IPS DF 6.9 (cell line): ENCODE data around the gene MCEMP1.
"Not testable (repeated sequence)": the region's sequence is repeated elsewhere in the genome, so short reads cannot be mapped to it uniquely, and the experiment has no call there.

Source experiments
- DNase-seq: peaks from one replicate; pipeline ENCODE4 v3.0.0-alpha.2; 2013; ENCODE audit warnings: low read depth, low spot score
- H3K27ac ChIP-seq: one replicate; pipeline ENCODE4 v1.5.1; 2013; ENCODE audit warnings: low read length, control low read depth
- H3K27me3 ChIP-seq: 2 replicates; pipeline ENCODE4 v1.6.1; 2013; ENCODE audit warnings: mild to moderate bottlenecking, low read length; ENCODE audit not compliant: control insufficient read depth, insufficient read depth
- H3K36me3 ChIP-seq: 2 replicates; pipeline ENCODE4 v1.6.1; 2013; ENCODE audit warnings: low read length; ENCODE audit not compliant: control insufficient read depth, insufficient read depth
- H3K4me1 ChIP-seq: 2 replicates; pipeline ENCODE4 v1.6.1; 2013; ENCODE audit warnings: low read length; ENCODE audit not compliant: control insufficient read depth, insufficient read depth
- H3K4me3 ChIP-seq: 2 replicates; pipeline ENCODE4 v1.5.1; 2013; ENCODE audit warnings: mild to moderate bottlenecking, low read length
- H3K9me3 ChIP-seq: 2 replicates; pipeline ENCODE4 v1.6.1; 2013; ENCODE audit warnings: low read length, inconsistent platforms; ENCODE audit not compliant: control insufficient read depth, insufficient read depth
- WGBS: extraction: QIAGEN DNeasy Blood & Tissue Kit; methylation state at CpG from one replicate; pipeline ENCODE4 v1.1.7; 2013; ENCODE audit warnings: mixed read lengths, missing lambda C conversion rate; ENCODE audit not compliant: insufficient read length, insufficient coverage; 5-methylcytosine and 5-hydroxymethylcytosine counted together

The MCEMP1 gene

DNA sequence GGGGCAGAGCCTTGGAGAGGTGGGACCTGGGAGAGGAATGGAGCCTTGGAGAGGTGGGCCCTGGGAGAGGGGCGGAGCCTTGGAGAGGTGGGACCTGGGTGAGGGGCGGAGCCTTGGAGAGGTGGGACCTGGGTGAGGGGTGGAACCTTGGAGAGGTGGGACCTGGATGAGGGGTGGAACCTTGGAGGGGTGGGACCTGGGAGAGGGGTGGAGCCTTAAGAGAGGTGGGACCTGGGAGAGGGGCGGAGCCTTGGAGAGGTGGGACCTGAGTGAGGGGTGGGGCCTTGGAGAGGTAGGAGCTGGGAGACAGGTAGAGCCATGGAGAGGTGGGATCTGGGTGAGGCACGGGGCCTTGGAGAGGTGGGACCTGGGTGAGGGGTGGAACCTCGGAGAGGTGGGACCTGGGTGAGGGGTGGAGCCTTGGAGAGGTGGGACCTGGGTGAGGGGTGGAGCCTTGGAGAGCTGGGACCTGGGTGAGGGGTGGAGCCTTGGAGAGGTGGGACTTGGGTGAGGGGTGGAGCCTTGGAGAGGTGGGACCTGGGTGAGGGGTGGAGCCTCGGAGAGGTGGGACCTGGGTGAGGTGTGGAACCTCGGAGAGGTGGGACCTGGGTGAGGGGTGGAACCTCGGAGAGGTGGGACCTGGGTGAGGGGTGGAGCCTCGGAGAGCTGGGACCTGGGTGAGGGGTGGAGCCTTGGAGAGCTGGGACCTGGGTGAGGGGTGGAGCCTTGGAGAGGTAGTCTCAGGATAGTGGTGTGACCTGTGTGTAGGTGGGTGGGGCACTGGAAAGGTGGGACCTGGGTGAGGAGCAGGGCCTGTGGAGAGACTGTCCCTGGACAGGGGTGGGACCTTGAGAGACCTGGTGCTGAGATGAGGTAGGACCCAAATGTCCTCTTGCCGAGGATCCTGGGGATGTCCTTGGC is 33.0 kb upstream of the MCEMP1 start:
- H3K4me3 ChIP-seq, H3K27me3 ChIP-seq, H3K4me1 ChIP-seq, H3K27ac ChIP-seq, H3K36me3 ChIP-seq, H3K9me3 ChIP-seq, DNase-seq: not testable (repeated sequence)
- WGBS, result no CpG with 5 or more reads among the region's 10 CpGs

DNA sequence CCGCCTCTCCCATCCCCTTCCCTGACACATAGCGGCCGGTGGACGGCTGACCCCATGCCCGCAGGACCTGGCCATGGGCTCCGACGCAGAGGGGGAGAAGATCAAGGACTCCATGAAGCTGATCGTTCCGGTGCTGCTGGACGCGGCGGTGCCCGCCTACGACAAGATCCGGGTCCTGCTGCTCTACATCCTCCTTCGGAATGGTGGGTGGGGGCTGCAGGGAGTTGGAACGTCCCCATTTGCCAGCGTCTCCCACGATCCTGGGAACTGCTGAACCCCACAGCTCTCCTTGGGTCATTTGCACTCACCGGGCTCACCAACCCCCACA is 32.4 kb upstream of the MCEMP1 start:
- Histone ChIP-seq H3K9me3 (no peaks in the 10 kb centered on the region), H3K36me3 (peaks cover 2% of the 10 kb centered on the region; the same call in 1 of the 2 replicates), H3K27ac (no peak overlapping the region), H3K4me1 (no peaks in the 10 kb centered on the region), H3K4me3 (no peak overlapping the region), H3K27me3 (no peaks in the 10 kb centered on the region)
- WGBS, result no CpG with 5 or more reads among the region's 20 CpGs
- DNase-seq, result no peak

DNA sequence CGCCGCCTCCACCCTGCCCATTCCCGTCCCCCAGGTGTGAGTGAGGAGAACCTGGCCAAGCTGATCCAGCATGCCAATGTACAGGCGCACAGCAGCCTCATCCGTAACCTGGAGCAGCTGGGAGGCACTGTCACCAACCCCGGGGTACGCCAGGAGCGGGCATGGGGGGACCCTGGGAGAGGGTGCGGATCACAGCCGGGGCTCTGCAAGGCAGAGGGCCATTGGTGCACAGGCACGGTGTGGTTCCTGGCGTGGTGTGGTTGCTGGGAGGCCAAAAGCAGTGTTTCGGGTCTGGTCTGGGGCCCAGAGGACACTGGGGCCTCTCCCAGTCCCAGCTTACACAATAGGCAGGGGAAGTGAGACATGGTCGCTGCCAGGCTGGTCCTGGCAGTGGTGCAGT is 31.7 kb upstream of the MCEMP1 start:
- no peak overlapping the region for H3K4me3 ChIP-seq
- H3K36me3 ChIP-seq, result peaks cover 2% of the 10 kb centered on the region; the same call in 1 of the 2 replicates
- H3K27me3 ChIP-seq, result no peaks in the 10 kb centered on the region
- no peak overlapping the region for H3K27ac ChIP-seq
- H3K9me3 ChIP-seq, result no peaks in the 10 kb centered on the region
- H3K4me1 ChIP-seq, result no peaks in the 10 kb centered on the region
- DNase-seq, result no peak
- no CpG with 5 or more reads among the region's 14 CpGs for WGBS

DNA sequence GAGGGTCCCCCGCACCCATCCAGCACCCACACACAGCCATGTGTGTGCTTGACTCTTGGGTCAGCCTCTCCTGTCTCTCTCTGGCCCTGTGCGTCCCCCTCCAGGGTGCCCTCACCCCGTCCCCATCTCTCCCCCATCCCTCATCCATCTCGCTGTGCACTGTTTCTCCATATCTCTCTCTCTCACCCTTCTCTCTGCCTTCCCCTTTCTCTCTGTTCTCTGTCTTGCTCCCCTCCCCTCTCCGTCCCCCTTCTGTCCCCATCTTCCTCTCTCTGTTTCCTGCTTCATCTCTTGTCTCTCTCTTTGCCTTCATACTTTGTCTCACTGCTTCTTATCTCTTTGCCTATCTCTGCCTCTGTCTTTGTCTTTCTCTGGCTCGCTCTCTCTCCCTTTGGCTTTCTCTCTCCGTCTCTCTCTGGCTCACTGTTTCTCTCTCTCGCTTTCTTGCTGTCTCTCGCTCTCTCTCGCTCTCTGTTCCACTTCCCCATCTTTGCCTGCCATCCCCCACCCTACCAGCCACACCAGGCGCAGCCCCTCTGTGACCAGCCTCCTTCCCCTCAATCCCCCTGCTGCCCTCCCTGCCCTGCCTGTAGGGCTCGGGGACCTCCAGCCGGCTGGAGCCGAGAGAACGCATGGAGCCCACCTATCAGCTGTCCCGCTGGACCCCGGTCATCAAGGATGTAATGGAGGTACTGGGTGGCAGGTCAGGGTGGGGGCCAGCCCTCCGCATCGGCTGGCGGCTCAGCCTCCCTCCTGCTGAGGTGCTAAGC is 31.0 kb upstream of the MCEMP1 start:
- Histone ChIP-seq H3K4me1 (no peaks in the 10 kb centered on the region), H3K36me3 (peaks cover 2% of the 10 kb centered on the region; the same call in 1 of the 2 replicates), H3K27me3 (no peaks in the 10 kb centered on the region), H3K27ac (no peak overlapping the region), H3K9me3 (no peaks in the 10 kb centered on the region), H3K4me3 (no peak overlapping the region)
- no CpG with 5 or more reads among the region's 20 CpGs for WGBS
- DNase-seq, result no peak

DNA sequence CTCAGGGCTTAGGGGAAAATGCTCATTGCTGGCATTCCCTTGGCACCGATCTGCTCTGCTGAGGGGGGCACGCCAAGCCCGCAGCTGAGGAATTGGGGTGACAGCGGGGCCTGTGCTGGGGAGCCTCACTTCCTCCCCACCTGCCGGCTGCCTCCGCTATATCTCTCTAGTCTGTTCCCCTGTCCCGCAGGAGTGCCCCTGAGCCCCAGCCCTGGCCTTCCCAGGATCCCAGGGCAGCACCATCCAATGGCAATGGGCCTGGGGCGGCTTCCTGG is 30.5 kb upstream of the MCEMP1 start:
- no peaks in the 10 kb centered on the region for H3K9me3 ChIP-seq
- WGBS, result no CpG with 5 or more reads among the region's 8 CpGs
- no peak overlapping the region for H3K27ac ChIP-seq
- DNase-seq, result no peak
- H3K4me1 ChIP-seq, result no peaks in the 10 kb centered on the region
- 0 out of 2 replicates have a peak, but pooled peaks cover 2% of the 10 kb centered on the region for H3K27me3 ChIP-seq
- H3K36me3 ChIP-seq, result peaks cover 2% of the 10 kb centered on the region; the same call in 1 of the 2 replicates
- no peak overlapping the region for H3K4me3 ChIP-seq

DNA sequence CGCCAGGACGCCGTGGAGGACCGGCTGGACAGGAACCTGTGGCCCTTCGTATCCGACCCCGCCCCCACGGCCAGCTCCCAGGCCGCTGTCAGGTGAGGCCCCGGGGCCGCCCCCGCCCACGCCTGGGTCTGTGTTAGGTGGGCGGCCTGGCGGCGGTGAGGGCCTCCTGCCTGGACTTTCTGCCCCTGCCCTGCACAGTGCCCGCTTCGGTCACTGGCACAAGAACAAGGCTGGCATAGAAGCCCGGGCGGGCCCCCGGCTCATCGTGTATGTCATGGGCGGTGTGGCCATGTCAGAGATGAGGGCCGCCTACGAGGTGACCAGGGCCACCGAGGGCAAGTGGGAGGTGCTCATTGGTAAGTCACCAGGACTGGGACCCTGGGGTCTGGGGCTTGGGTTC is 29.7 kb upstream of the MCEMP1 start:
- no CpG with 5 or more reads among the region's 26 CpGs for WGBS
- Histone ChIP-seq H3K4me3 (no peak overlapping the region), H3K27me3 (0 out of 2 replicates have a peak, but pooled peaks cover 2% of the 10 kb centered on the region), H3K4me1 (no peaks in the 10 kb centered on the region), H3K36me3 (peaks cover 2% of the 10 kb centered on the region; the same call in 1 of the 2 replicates), H3K27ac (no peak overlapping the region), H3K9me3 (no peaks in the 10 kb centered on the region)
- no peak for DNase-seq

DNA sequence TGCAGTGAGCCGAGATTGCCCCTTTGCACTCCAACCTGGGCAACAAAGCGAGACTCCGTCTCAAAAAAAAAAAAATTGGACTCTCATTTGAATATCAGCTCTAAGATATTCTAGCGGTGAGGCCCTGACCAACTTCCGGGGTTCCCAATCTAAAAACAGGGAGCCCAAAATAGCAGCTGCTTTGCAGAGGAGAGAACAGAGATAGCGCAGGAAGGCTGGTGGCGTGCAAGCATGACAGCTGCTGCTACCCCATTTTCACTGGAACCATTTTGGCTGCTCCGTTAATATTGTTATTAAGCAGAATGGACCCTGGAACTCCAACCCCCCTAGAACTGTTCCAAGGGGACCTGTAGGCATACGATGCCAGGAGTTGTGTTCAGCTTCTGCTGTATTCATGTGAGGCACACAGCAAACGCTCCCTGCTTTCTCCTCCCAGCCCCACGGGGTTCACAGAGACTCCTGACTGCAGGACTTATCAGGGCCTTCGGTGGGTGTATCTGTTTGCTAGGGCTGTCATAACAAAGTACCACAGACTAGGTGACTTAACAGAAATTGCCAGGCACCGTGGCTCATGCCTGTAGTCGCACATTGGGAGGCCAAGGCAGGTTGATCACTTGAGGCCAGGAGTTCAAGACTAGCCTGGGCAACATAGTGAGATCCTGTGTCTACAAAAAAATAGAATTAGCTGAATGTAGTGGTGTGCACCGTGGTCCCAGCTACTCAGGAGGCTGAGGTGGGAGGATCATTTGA is 28.4 kb upstream of the MCEMP1 start:
- Histone ChIP-seq H3K9me3 (no peaks in the 10 kb centered on the region), H3K4me1 (no peaks in the 10 kb centered on the region), H3K4me3 (no peak overlapping the region), H3K36me3 (peaks cover 2% of the 10 kb centered on the region; the same call in 1 of the 2 replicates), H3K27ac (no peak overlapping the region), H3K27me3 (peaks cover 7% of the 10 kb centered on the region)
- no CpG with 5 or more reads among the region's 15 CpGs for WGBS
- DNase-seq, result no peak

DNA sequence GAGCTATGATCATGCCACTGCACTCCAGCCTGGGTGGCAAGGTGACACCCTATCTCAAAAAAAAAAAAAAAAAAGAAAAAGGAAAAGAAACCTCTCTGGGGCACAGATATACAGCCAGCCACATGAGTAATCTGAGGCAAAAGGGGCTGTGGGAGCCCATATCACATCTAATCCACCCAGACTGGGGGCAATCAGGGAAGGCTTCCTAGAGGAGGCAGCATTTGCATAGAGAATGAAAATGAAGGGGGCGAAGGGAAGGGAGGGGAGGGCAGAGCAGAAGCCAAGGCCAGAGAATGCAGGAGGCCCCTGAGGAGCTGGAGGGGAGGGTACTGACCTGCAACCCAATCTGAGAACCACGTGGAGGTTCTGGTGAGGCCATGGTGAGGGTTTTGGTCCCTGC is 26.7 kb upstream of the MCEMP1 start:
- H3K4me3 ChIP-seq, result no peak overlapping the region
- no peaks in the 10 kb centered on the region for H3K4me1 ChIP-seq
- no CpG with 5 or more reads among the region's 2 CpGs for WGBS
- peaks cover 2% of the 10 kb centered on the region; the same call in 1 of the 2 replicates for H3K36me3 ChIP-seq
- no peaks in the 10 kb centered on the region for H3K9me3 ChIP-seq
- DNase-seq, result no peak
- peaks cover 7% of the 10 kb centered on the region for H3K27me3 ChIP-seq
- H3K27ac ChIP-seq, result no peak overlapping the region

DNA sequence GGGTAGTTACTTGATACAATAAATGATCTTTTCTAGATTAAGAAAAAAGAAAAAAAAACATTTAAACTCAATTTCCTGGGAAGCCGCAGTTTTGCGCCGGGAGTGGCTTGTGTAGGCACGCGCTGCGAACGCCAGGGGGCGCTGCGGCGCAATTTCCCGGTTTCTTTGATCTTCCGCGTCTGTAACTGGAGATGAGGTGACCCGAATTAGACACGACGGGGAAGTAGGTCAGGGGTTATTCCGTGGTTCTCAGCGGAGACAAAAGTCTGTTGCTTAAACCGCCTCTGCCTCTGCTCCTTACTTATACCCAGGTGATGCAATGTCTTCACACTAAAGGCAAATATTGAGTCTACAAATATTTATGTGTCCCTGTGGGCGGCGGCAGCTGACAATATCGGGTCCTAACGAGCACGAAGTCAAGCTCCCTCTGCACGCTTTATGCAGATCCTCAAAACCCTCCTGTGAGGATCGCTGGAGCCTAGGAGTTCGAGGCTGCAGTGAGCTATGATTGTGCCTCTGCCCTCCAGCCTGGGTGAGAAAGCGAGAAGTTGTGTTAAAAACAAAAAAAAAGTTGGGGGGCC is 24.7 kb upstream of the MCEMP1 start:
- WGBS, result no CpG with 5 or more reads among the region's 28 CpGs
- Histone ChIP-seq H3K36me3 (no peaks in the 10 kb centered on the region; the same call in 1 of the 2 replicates), H3K4me1 (no peaks in the 10 kb centered on the region), H3K4me3 (no peak overlapping the region), H3K27me3 (peaks cover 7% of the 10 kb centered on the region), H3K9me3 (no peaks in the 10 kb centered on the region), H3K27ac (no peak overlapping the region)
- DNase-seq, result no peak

DNA sequence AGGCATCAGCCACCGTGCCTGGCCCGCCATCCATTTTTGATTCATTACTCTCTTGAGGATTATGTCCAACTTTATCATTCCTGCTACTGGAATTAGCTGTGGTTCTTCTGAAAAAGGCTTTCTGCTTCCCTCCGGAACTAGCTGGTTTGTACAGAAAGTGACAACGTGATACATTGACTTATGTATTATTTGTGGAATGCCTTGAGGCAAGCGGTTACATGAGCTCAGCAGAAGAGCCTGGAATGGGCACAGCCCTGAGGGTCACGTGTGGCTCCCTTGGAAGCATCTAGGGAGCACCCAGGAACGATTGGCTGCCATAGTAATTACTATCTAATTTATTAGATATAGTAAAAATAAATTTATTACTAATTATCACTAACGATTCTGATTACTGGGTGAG is 22.5 kb upstream of the MCEMP1 start:
- Histone ChIP-seq H3K9me3 (no peaks in the 10 kb centered on the region), H3K4me3 (no peak overlapping the region), H3K4me1 (no peaks in the 10 kb centered on the region), H3K36me3 (no peaks in the 10 kb centered on the region), H3K27ac (no peak overlapping the region), H3K27me3 (peaks cover 7% of the 10 kb centered on the region)
- DNase-seq, result no peak
- no CpG with 5 or more reads among the region's 8 CpGs for WGBS
